Epithelial cell of prostate (primary cell): Measurements from ENCODE around the gene C5.
A peak's percentile ranks its signal among the peaks of the same experiment; 100 is the strongest.

Experiments used
- DNase-seq: peaks from one replicate; pipeline ENCODE4 v3.0.0-alpha.2; 2011; ENCODE audit warnings: low read depth, low spot score
- H3K27ac ChIP-seq: fragments of 450-650 bp; 2 replicates; pipeline ENCODE4 v1.5.1; 2017; ENCODE audit warnings: mild to moderate bottlenecking

C5 gene

GRCh38 chr9:120946259-120946658, 103.8 kb downstream of the C5 start:
- no peak for DNase-seq
- peak overlapping the region; percentile 62 for H3K27ac ChIP-seq

- peak overlapping the region; percentile 67 for H3K27ac ChIP-seq
Measured at GRCh38 chr9:120944948-120945347, 105.1 kb downstream of the C5 start.

GRCh38 chr9:120944434-120944843, 105.6 kb downstream of the C5 start:
- H3K27ac ChIP-seq: peak overlapping the region; percentile 67
- DNase-seq: no peak

More at GRCh38 chr9:120944948-120945347, 105.1 kb downstream of the C5 start:
- DNase-seq: no peak

DNA sequence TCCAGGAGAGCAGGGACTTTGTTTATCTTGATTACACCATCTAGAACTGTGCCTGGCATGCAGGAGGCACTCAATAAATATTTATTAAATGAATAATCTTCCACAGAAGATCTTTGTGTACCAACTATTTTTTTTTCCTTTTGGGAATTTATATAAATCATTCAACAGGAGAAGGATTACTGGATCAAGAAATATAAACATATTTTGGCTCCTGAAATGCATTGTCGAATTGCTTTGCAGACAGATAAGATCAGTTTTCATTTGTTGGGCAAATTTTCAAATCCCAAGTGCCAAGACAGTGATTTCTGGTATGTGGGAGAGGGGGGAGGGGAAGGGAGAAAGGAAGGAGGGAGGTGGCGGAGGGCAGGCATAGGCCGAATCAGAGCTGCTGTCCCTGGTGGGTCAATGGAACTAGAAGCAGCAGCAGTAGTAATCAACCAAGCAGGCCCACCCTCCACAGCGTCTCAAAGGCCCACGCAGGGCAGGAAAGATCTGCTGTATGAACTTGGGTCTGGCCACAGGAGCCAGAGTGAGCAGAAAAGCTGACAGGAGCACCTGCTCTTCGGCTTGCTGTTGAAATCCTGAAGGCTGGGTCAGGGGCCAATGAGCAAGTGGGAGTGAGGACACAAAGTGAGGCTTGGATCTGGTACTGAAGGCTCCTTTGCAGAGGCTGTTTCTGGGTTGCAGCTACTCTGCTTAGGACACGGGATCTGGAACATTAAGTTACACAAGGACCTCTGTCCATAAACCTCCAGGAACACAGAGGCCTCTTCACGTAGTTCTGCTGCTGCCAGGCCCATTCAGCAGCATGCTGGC, 107.7 kb downstream of the C5 start:
- no peak for DNase-seq
- H3K27ac ChIP-seq: peak overlapping the region; percentile 63

- peak overlapping the region; percentile 63 for H3K27ac ChIP-seq
- no peak for DNase-seq
Measured at GRCh38 chr9:120941046-120941770, 108.9 kb downstream of the C5 start.

GRCh38 chr9:120940573-120940972, 109.5 kb downstream of the C5 start:
- DNase-seq: no peak
- H3K27ac ChIP-seq: peak overlapping the region; percentile 63

- DNase-seq: no peak
- no peak overlapping the region for H3K27ac ChIP-seq
Measured at GRCh38 chr9:120938851-120939250, 111.2 kb downstream of the C5 start.

DNA sequence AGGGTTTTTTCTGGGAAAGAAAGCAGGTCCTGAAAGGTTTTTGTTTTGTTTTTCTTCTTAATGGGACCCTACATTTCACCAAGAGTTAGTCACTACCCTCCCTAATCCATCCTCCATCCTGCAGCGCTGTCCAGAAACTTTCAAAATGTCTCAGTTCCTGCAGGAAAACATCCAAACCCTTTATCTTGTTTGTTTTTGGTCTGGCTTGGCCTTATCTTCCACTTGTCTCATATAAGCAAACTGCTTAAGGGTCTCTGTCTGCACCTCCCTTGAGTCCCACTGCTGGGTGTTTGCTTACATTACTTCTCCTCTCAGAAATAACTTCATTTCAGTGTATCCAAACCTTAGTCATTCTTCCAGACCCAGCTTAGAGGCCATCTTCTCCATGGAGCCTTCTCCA, 112.5 kb downstream of the C5 start:
- no peak for DNase-seq
- no peak overlapping the region for H3K27ac ChIP-seq

- no peak for DNase-seq
- H3K27ac ChIP-seq: no peak overlapping the region
Measured at GRCh38 chr9:120937127-120937526, 112.9 kb downstream of the C5 start.

GRCh38 chr9:120936764-120937122, 113.3 kb downstream of the C5 start:
- no peak for DNase-seq
- peak overlapping the region; percentile 82 for H3K27ac ChIP-seq

DNA sequence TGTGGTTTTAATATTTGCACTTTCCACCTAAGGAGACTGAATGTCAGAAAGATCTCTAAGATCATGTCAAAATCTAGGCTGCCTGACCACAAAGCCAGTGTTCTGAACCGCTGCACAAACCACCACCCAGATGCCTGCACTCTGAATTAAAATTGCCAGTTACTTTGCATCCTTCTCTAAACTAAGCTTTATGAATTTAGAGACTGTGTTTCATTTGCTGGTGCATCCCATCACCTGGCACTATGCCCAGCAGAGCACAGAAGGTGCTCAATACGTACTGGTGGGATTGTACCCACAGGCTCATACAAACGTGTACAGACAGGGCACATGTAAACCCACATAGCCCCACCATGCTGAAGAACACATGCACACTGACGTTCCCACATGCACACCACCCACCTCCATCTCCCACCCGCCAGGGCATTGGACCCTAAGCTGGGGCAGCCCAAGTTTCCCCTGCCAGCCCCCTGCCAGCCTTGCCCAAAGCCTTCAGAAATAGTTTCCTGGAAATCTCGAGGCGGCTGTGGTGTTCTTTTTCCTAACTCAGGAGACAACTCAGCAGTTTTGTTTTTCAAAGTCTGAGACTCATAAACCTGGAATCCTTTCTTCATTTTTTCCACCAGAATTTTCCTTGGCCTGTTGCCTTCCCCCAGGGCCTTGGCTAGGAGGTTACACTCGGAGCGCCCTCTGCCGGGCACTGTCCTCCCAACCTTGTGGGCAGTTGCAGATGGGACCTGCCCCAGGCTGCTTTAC, 113.9 kb downstream of the C5 start:
- H3K27ac ChIP-seq: peak overlapping the region; percentile 82
- DNase-seq: peak; percentile 51

- H3K27ac ChIP-seq: peak overlapping the region; percentile 82
- DNase-seq: peak; percentile 94
Measured at GRCh38 chr9:120935383-120935857, 114.7 kb downstream of the C5 start.

- H3K27ac ChIP-seq: peak overlapping the region; percentile 82
Measured at GRCh38 chr9:120934281-120934680, 115.8 kb downstream of the C5 start.

DNA sequence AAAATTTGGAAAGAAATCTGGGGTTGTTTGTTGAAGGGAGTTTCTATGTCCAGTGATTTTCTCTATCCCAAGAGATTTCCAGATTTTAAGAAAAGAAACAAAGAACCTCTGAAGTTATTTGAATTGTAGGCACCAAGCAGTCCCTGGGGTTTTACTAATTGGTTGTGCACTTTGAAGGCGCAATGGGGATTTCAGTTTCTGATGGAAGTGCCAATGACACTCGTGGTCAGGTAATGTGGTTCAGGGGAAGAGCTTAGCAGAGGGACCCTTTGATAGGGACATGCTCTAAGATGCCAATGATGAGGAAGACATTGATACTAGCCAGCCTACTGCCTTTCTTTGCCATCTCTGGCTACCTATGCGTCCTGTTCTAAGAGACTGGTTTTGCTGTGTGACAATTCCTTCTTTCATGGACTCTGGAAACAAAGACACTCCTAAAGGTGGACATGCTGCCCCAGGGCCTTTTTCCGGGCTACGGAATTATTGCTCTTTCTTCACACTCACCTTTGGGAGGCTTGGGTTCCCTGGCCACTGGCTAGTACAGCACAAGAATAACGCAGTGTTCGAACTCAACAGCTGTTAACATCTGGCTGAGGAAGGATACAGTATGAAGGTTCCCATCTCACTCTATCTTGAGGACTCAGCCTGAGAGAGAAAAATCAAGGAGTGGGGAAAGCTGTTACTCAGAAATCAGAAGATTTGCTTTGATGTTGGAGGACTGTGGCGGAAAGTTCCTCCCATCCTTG, 116.6 kb downstream of the C5 start:
- DNase-seq: no peak
- no peak overlapping the region for H3K27ac ChIP-seq

More at GRCh38 chr9:120934281-120934680, 115.8 kb downstream of the C5 start:
- no peak for DNase-seq

GRCh38 chr9:120932086-120932823, 117.8 kb downstream of the C5 start:
- no peak for DNase-seq
- peak overlapping the region; percentile 81 for H3K27ac ChIP-seq

- H3K27ac ChIP-seq: peak overlapping the region; percentile 81
- no peak for DNase-seq
Measured at GRCh38 chr9:120931231-120932085, 118.6 kb downstream of the C5 start.

DNA sequence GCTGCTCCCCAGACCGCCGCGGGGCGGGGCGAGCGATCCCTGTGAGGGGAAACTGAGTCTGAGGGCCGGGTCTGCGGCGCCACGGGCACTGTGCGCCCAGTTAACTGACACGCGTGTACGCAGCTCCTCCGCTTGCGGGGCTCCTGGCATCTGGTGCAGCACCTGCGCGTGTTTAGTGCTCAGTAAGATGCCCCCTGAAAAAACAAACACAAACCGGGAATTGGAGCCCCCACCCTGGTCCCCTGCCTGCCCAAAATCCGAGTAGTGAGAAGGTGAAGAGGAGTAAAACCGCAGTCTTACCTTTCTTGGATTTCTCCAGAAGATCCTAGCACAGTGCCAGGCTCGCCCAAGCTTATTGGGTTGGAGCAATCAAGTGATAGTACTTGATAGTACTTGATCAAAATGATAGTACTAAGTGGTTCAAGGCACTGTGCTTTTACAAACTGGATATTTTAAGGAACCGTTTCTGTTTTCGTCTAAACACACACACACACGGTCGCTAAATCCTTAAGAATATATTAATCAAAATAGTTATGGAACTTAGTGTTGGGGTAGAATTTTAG, 120.8 kb downstream of the C5 start:
- H3K27ac ChIP-seq: peak overlapping the region; percentile 66
- DNase-seq: no peak
